CD4-positive, alpha-beta T cell treated with Interleukin-1 beta for 1 hour (primary cell): ENCODE results near the gene SPATA16.
"Not testable (repeated sequence)": the region's sequence is repeated elsewhere in the genome, so short reads cannot be mapped to it uniquely, and the experiment has no call there.

Experiments
- DNase-seq, 2 donors: peaks; one replicate each; pipeline ENCODE4 v3.0.0-alpha.2; 2020 to 2022

SPATA16 gene

DNA sequence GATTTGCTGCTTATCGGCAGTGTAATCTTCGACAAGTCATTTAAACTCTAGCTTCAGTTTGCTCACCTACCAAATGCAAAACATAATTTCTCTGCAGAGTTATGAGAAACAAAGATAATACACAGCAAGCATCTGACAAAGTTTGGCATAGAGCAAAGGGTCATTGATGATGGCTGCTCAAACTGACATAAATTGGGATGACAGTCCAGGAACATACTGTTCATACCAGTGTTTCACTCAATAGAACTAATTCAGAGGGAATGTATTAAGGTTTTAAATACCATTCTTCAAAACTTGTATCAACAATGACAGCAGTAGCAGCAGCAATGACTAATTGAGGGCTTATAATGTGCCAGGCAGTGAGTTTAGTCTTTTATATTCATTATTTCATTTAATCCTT is 137.6 kb downstream of the SPATA16 start:
- no peak for DNase-seq

DNA sequence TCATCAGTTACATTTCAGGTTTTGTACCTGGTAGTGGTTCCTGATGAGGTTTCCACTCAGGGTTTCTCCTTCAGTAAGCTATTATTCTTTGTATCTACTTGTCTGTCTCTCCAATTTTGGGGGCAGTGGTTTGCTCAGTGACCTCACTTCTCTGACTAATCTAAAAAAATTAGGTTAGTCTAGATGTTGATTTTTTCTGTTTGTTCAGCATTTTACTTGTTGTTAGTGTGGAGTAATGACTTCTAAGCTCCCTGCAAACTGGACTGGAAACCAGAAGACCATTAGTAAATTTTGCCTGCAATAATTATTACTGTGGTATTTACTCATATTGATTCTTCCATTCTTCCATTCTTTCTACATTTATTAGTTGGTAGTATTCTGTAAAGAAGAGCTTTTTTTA is 139.4 kb downstream of the SPATA16 start:
- no peak for DNase-seq

DNA sequence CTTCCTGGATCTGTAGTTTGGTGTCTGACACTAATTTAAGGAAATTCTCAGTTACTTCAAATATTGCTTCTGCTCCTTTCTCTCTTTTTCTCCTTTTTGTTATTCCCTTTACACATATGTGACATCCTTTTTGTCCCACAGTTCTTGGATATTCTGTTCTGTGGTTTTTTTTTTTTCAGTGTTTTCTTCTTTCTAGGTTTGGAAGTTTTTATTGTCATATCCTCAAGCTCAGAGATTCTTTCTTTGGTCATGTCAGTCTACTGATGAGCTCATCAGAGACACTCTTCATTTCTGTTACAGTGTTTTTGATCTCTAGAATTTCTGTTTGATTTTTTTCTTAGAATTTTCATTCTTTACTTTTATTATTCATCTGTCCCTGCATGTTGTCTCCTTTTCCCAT is 140.5 kb downstream of the SPATA16 start:
- DNase-seq, result no peak

DNA sequence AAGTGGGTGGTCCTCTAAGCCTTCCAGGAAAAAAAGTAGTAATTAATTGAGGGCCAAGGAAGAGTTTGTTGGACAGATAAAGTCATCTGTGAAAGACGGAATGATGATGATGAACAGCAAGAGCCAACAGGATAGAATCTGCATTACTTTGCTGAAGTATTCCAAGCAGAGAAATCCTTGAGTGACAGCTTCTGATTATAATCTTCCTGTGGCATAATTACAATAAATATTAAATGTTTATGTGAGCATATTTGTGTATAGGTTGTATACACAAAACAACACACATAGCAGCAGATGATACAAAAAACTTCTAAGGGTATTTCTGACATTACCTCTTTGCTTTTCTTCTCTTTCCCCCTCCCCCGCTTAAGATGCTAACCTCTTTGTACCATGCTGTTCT is 147.6 kb downstream of the SPATA16 start:
- no peak for DNase-seq

DNA sequence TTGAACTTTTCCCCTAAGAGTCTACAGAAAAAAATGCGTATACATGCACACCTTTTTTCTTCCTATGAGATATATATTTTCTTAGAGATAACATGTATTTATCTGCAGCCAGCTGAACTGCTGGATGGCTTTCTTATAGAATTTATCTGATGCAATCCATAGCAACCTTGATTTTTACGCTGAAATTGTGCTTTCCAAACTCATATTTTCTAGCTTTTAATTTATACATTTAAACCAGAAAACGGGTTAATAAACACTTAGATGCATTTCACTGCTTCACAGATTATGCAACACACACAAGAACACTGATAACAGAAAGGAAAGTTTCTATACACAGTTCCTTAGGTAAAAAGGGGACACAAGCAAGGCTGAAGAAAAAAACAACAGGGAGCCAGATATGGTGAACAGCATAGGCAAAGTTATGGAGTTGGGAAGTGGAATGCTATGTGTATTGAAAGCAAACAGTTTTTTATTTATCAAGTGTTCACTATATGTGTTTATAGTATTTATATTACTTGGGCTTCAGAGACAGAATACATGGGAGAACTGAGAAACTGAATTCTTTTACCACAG is 149.5 kb downstream of the SPATA16 start:
- DNase-seq, result no peak

DNA sequence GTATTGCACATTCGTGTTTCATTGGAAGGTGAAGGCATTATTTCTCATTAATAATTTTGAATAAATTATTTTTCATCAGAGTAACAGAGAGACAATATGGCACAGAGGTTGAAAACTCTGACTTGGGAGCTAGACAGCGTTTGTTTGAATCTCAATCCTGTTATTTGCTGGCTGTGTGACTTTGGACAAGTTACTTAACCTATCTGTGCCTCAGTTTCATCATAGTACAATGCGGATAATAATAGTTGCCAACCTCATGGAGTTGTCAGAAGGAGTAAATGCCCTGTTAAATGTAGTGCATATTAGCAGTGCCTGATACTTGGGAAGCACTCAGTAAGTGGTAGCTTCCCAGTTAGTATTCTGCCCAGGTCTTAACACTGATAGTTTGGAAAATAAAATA is 151.7 kb downstream of the SPATA16 start:
- no peak for DNase-seq

DNA sequence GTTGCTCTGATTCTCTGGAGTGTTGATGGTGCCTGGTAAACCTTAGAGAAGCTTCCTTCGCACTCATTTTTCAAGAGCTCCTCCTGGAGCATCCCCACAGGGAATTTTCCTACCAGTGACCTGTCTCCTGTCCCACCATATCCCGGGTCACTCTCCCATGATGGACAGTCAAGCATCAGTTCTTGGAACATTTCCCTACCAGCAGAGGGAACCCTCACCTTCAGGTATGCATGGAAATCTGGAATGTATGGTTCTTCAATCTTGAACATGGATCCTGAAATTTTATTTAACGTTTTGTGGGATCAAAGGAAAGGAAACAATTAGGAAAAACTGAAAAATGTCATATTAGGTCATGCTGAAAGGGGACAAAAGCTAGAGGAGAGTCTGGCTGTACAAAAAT is 153.8 kb downstream of the SPATA16 start:
- DNase-seq, result no peak

DNA sequence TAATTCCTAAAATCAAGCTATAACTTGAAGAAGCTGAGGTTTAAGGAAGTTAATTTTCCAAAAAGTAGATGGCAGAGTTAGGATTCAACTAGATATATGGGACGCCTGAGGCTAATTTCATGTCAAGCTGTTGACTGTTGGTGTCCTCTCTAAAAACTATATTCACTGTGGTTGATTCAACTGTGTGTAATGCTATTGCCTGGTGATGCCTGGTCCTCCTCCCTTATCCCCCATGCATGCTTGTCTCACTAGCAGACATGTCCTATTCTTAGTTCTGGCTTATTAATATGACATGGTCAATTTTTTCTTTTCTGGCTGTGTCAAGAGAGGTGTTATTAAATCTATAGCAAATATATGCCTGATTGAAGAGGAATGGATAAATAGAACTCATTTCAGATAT is 156.1 kb downstream of the SPATA16 start:
- DNase-seq, result no peak

DNA sequence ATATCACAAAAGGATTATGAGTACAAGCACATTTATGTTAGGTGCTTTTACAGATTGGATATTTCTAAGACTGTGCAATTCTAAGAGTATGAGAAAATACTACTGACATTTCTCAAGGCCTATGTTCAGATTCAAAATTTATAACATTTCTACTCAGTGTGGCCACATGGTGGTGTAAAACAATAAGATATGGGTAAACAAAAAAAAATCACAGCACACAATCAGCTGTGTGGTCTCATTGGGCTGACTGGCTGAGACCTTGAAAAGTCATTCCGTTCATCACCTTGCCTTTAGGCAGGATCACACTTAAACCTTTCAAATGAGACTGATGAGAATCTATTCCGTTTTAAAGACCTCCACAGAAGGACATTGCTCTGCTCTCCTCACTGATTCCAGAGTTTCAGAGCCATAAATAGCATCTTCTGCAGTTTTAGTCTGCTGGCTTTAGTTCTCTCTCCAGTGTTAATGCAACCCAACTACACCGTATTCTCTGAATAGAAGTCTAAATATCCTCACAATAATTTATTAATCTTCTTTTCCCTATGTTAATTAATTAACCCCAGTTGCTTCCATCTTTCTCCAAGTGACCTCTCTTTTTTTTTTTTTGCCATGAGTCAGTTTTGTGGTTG is 158.2 kb downstream of the SPATA16 start:
- DNase-seq, result no peak

DNA sequence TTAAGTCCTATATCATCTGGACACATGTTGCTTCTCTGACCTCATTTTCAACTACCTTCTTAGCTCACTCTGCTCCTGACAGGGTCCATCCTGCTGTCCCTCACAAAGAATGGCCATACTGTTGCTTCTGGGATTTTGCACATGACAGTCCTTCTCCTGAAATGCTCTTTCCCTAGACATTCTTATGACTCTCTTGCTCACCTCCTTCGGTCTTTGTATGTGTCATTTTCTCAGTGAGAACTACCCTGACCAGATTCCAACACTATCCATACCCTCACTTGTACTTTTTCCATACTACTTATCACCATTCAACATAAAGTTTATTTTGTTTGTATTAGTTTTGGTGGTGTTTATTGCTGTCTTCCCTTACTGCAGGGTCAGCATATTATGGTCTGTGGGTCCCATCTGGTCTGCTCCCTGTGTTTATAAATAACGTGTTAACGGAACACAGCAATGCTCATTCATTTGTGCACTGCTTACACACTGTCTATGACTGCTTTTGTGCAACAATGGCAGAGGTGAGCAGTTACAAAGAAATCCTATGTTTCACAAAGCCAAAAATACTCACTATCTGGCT is 159.5 kb downstream of the SPATA16 start:
- DNase-seq, result no peak

DNA sequence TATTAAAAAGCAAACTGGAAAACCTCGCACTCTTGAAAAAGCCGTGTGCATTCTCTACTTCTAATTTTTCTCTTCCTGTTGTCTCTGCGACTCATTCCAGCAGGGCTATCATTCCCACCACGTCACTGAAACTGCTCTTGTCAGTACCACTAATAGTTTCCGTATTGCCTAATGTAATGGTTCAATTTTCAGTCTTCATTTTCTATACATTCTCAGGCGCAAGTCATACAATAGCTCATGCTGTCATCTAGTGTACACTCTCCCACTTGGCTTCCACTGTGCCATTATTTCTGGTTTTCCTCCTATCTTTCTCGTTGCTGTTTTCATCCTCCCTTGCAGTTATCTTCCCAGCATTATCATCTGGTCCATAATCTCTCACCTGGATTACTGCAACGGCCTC is 160.2 kb downstream of the SPATA16 start:
- no peak for DNase-seq

DNA sequence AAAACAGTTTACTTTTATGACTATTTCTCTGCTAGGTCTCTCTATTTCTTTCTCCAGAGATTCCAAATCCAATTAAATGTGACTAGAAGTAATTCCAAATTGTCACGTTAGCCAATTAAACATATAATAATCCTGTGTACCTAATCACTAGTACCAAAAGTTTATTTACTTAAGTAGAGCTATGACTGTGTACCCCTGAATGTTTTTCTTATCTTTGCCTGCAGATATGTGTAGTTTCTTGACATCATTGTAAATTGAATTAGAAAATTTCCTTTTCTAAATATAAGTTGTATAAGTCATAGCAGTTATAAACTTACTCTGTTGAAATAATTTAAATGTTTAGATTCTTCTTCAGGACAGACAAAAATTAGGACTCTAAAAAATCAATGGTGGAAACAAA is 163.3 kb downstream of the SPATA16 start:
- DNase-seq, result no peak

DNA sequence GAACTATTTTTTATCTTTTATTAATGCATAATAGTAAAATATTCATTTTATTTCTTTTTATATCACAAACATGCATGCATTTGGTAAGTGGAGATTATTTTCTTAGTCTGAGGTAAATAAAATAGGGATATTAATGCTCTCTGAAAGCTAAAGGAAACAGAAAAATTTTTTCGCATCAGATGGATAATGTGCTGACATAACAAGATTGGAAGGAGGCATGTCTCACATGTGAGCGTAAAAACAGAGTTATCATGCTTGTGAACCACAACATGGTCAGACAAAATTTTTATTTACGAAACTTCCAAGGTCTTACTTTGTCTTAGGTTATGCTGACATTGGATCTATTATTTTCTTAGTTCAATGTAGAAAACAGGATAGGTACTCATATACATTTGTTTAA is 166.1 kb downstream of the SPATA16 start:
- no peak for DNase-seq

DNA sequence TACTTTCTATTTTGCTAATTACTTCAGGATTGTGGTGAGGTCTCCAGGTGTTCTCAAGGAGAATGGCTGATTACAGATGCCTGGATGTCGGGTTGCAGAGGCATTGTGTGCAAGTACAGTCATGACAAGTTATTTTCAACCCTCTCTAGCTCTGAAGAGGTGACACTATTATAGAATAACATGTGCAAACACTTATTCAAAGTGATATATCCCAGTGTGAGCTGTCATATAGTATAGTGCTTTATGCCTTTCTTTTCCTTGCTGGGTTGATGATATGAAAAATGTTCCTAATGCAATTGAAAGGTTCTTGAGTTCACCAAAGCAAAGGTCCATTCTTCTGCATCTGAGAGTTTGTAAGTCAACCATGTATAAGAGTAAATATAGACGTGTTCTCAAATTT is 167.2 kb downstream of the SPATA16 start:
- DNase-seq, result no peak

DNA sequence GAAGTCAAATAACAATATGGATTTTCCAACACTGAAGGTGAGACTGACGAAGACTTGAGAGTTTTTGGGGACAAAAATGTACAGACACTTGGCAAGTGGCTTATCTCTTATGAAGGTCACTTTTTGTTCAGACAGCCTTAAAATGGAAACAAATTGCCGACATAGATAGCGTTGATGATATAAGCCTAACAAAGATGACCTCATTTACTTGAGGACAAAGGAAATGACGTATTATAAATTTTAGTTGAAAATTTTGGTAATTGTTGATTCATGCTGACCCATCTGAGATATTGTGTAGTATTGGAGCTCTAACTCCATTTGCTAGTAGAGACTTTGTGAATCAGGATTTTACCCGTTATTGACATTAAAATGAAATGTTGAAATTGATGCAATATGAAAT is 168.3 kb downstream of the SPATA16 start:
- no peak for DNase-seq

DNA sequence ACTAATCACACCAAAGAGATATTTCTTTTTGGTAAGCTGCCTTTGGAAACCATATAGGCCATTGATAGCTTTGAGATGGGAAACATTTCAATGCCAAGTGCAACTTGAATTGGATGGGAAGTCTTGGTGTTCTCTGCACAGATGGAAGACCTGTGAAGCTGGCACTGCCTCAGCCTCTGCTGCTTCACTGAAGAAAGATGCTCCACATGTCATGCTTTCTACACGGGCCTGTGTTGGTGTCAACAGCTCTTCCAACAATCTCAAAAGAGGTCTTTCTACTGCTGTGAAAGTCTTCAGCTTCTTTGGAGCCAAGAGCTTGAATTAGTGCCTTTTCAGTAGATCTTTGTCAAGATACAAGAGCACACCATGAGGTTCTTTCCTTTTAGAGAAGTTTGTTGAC is 169.0 kb downstream of the SPATA16 start:
- no peak for DNase-seq

DNA sequence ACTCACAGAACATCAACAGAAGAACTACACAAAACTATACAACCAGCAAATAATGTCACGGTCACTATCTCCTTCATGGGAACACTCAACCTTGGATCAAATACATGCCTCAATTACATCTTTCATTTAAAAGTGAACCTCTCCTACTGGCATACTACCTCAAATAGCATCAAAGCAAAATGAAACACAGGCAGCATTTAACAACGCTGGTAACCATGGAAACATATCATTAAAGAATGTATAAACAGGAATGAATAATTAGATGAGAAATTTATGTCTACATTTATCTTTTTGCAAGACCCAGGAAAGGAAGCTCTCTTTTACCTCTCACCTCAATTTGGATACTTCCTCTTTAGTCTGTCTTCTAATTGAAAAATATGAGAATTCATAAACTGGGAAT is 172.4 kb downstream of the SPATA16 start:
- no peak for DNase-seq

DNA sequence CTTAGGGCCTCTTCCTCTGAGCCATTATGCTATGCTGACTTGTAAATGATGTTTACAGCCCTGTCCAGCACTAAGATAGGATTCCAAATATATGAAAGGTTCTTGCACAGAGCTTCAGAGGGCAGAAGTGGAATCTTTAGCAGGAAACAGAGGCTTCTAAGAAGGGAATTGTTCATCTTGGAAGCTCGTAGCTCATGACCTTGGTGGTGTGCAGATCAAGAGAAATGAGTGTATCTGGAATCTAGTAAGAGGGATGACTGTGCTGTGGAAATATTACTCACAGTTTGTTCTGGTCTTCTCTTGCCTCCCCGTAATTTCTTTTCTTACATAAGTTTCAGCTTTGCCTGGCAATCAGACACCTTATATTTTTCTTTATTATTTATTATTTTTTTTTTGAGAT is 175.8 kb downstream of the SPATA16 start:
- no peak for DNase-seq

DNA sequence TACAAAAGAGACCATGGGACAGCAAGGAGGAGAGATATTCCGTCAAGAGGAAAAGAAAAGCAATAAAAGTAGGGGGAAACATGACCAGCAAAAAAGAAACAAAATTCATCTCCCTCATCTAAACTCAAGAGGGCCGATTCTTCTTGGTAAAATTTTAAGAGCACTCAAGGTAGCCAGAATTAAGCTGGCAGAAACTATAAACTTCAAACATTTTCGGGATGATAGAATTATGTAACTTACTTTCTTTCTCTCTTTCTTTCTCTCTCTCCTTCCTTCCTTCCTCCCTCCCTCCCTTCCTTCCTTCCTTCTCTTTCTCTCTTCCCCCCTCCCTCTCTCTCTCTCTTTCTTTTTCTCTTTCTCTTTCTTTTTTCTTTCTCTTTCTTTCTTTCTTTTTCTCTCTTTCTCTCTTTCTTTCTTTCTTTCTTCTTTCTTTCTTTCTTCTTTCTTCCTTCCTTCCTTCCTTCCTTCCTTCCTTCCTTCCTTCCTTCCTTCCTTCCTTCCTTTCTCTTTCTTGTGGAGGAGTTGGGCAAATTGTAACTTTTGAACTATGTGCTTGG is 180.3 kb downstream of the SPATA16 start:
- DNase-seq, result not testable (repeated sequence)

DNA sequence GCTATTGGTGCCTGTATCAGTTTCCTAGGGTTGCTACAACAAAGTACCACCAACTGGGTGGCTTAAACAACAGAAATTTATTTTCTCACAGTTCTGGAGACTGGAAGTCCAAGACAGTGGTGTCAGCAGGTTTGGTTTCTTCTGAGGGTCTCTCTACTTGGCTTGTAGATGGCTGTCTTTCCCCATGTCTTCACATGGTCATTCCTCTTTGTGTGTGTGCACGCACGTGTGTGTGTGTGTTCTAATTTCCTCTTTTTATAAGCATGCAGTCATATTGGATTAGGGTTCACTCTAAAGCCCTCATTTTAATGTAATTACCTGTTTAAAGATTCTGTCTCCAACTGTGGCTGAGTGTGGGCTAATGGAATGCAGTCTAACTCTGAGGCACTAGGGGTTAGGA is 182.5 kb downstream of the SPATA16 start:
- no peak for DNase-seq

DNA sequence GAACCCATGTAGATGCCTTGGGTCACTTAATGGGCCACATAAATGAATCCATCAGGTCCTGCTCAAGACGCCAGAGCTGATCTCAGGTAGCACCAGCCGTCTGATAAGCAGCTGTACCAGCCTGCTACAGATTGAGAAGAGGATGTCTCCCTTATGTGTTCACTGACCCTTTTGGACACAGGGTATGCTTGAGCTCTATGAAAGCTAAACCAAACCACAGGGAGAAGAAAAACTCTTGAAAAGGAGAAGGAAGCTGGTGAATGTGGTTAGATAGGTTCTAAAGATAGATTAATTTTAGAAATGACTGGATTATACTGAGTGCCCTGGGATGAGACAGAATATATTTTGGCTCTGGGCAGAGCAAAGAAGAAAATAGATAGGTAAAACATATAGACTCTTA is 187.5 kb downstream of the SPATA16 start:
- DNase-seq, result no peak

DNA sequence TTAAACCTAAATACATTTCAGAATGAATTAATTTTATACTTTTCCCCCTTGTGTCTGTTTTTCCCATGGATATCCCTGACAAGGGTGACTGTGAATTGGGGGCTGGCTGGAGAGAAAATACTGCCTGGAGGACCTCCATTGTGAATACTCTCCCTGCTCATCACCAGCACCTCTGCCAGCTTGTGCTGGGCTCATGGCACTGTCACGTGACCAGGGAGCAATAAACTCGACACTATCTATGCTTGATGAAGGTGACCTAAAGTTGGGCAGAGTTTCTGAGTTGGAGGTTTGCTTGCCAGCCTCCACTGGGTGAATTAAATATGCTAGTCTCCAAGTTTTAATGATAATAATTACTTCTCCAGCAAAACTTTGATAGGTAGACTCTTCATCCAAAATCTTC is 189.5 kb downstream of the SPATA16 start:
- no peak for DNase-seq

DNA sequence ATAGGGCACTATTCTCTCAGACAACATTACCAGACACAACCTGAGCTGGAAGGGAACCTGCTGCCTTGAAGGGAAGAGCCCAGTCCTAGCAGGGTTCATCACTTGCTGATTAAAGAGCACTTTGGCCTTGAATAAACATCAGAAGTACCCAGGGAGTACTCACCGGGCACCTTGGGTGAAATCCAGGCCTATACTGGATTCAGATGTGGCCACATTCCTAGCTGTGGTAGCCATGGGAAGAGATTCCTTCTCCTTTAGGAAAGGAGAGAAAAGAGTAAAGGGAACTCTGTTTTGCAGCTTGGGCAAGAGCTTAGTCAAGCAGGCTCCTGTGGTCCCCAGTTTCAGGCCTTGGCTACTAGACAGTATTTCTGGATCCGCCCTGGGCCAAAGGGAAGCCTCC is 195.0 kb downstream of the SPATA16 start:
- no peak for DNase-seq

DNA sequence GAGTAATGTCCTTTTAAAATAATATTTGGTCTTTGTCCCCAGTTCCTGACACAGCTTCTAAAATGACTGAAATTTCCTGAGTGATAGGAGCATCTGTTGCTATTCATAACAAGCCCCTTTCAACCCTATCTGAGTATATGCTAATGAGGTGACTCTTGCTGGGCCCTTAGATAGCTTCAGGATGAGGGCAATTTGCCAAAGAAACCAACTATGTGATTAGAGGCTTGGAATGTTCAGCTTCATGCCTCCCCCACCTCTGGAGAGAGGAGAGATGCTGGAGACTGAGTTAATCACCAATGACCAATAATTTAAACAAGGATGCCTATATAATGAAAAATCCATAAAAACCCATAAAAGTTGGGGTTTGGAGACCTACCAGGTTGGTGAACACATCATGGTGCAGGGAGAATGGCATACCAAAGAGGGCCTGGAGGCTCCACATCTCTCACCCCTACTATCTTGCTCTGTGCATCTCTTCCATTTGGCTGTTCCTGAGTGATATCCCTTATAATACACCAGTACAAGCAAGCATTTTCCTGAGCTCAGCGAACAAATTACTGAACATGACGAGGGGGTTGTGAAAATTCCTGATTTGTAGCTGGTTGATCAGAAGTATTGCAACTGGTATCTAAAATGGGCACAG is 201.3 kb downstream of the SPATA16 start:
- no peak for DNase-seq
